GM21717 (cell line): ENCODE results near the gene AKR1D1.

Source experiments
- ATAC-seq: cut with Tn5 transposase; IDR thresholded peaks from one replicate; pipeline ENCODE4 v1.9.1; 2021; ENCODE audit warnings: mild to moderate bottlenecking, moderate library complexity; ENCODE audit not compliant: unreplicated experiment

The AKR1D1 gene

DNA sequence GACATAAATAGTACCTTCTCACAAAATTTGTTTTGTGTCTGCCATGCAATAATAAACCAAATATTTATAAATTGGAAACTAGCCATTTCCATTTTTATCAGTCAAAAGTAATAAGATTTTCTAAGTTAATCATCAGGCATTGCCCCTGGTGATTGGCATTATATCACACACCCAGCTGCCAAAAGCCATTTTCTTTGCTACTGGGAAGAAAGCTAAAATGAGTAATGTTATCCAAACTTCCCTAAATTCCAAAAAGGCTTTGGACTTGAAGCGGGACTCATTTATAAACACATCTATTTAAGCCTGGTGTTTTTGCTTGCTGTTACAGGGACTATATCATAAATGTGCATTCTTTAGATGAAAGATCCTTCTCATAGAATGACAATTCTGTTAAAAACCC, 86.0 kb downstream of the AKR1D1 start:
- no peak for ATAC-seq

- ATAC-seq: no peak
These were observed 87.5 kb downstream of the AKR1D1 start for GRCh38 chr7:138163800-138164199.

DNA sequence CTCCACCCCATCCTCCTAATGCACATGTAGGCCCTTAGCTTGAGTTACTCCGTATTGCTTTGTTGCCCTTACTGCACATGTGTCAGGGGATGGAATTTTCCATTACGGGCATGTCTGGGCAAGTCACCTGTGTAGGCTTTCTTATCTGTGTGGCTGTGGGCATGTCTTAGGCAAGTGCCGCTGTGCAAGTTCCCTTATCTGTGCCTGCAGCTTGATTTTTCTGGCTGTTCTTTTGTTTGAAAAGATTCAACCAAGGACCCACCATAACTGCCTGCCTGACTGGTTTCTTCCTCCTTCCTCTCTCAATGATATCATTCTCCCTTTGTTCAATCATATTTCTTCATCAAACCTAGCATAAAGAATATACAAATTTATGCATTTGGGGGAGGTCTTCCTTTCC, 88.5 kb downstream of the AKR1D1 start:
- ATAC-seq: no peak

GRCh38 chr7:138166681-138167080, 90.4 kb downstream of the AKR1D1 start:
- ATAC-seq: no peak

- ATAC-seq: no peak
These were observed 91.0 kb downstream of the AKR1D1 start for GRCh38 chr7:138167222-138167621.

GRCh38 chr7:138167869-138168296, 91.6 kb downstream of the AKR1D1 start:
- no peak for ATAC-seq
